T-helper 1 cell (primary cell): ENCODE results near the gene SFI1.

Experiments
- DNase-seq, 5 donors: peaks; one replicate each; pipeline ENCODE4 v3.0.0-alpha.2; 2012 to 2020

Gene SFI1

DNA sequence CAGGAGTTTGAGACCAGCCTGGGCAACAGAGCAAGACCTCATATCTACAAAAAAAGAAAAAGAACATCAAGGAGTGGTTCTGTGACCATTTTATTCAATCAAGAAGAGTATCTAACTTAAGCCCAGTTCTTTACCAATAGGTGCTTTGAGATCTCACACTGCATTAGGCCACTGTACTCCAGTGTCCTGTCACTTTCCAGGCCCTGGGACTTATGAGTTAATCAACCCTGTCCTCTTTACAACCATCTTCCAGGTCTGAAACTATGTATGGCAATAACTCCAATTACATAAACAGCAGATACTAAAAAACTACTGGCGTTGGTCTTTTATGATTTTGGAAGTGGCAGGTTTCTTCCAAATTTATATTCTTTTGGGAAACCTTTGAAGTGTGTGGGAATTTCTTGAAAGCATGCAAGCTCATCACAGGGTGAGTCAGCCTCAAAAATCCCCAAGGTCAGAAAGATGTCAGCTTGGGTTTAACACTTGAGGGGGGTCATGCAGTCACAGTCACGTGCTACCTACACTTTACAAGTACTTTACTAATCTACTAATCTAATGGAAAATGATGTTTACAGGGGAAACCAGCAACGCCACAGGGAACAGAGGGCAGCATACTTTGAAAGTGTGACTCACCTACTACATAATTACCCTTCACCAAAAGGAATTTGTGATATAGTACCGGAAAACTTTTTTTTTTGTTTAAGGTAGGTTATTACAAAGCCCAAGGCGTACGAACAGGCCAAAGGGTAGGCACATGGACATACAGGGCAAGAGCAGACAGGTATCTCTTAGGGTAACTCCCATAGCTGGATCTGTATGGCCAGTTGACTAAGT is 150.1 kb downstream of the SFI1 start:
- DNase-seq = no peak

DNA sequence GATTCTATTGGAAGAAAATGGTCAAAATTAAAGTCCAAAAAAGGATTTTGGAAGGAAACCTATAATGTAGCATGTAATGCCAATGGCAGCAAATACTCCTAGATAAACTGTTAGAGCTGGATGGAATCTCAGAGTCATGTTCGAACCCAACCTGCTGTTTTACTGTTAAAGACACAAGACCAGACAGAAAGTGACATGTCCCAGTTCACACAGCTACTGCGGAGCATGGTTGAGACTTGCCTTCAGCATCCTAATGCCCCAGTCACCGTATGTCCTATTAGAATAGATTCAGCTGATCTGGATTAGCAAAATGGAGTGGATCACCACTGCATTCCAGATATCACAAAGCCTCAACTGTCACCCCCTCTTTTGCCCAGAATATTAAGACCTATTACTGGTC is 150.7 kb downstream of the SFI1 start:
- no peak for DNase-seq

DNA sequence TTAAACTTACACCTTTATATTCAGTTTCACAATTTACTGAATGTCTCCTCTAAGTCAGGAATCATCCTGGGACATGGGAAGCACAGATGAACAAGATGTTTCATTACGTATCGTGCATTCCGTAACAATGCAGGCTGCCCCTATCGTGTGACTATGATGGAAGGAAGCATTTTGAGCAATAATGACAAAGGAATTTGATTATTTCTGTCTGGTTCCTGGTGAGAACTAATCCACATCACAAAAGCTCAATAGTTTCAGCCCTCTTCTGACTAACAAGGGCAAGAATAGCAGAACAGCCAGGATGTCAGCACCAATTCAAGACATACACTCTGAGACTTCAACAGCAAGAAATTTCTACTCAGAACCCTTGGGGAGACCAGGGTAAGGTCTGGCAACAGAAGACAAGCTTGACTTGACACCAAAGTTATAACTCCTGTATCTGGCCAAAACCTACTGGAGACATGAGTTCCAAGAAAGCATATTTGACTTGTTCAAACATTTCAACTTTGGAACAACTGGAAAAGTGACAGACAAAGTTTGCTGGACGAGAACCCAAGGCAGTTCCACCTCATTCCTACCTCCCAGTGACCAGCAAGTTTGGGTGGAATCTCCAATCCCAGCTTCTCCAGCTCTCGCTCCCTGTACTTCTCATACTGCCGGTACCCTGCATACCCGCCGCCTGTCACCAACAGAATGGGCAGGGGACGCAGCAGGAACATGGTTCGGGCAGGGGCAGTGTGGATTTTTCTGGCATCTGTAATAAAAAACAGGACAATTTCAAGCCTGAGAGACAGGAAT is 151.4 kb downstream of the SFI1 start:
- no peak for DNase-seq

DNA sequence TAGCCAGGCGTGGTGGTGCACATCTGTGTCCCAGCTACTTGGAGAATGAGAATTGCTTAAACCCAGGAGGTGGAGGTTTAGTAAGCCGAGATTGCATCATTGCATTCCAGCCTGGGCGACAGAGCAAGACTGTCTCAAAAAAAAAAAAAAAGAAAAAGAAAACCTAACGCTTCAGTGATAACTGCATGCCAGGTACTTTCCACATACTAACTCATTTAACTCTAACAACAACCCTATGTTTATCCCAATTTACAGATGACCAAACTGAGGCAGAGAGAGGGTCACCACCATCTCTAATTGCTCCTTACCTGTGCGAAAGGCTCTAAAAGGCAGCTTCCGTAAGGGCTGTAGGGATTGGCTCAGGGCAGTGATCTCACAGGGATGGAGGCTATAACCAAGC is 154.1 kb downstream of the SFI1 start:
- no peak for DNase-seq

DNA sequence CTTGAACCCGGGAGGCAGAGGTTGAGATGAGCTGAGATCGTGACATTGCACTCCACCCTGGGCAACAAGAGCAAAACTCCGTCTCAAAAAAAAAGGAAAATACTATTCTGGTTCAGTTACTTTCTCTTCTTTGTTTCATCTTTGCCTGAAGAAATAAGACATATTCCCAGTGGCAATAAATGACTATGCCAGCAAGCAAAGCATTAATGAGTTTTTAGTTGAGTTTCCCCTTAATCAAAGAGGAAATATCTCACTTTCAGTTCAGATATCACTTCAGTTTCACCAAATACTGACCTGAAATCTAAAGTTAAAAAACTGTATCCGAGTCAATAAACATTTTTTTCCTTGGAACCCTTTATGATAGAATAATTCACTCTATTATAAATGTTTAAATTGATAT is 155.3 kb downstream of the SFI1 start:
- no peak for DNase-seq

DNA sequence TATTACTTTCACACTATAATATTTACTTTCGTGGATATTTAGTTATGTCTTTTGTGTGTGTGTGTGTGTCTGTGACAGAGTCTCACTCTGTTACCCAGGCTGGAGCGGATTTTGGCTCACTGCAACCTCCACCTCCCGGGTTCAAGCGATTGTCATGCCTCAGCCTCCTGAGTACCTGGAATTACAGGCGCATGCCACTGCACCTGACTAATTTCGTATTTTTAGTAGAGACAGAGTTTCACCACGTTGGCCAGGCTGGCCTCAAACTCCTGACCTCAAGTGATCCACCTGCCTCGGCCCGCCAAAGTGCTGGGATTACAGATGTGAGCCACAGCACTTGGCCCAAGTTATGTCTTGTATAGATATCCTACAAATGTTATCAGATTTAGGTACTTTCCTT is 155.8 kb downstream of the SFI1 start:
- DNase-seq = no peak

DNA sequence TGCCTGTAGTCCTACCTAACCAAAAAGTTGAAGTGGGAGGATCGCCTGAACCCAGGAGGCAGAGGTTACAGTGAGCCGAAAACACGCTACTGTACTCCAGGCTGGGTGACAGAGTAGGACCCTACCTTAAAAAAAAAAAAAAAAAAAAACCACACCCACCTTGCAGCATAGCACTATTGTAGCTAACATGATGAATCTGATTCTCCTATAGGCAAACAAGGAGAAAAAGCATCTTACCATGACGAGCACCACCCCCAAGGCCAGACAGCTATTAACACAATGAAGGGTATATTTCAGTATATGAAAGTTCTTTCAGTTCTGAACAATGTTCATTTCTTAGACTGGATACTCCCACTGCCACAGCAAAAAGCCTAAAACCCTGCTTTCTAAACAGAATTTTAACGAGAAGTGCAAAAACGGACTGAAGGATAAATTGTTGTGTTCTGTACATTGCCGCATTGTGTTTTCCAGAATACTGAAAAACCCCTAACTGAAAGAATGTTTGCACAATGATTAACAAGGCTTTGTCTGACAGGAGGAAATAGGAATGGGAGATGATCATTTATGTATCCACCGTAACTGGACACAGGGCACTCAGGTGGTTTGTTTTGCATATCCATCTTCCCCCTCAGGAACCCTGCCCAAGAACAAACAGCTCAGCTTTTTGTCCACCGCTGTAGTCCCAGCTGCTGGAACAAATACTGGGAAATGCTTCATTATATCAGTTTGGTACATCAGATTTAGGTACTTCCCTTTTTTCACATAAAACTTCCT is 156.8 kb downstream of the SFI1 start:
- DNase-seq = no peak

DNA sequence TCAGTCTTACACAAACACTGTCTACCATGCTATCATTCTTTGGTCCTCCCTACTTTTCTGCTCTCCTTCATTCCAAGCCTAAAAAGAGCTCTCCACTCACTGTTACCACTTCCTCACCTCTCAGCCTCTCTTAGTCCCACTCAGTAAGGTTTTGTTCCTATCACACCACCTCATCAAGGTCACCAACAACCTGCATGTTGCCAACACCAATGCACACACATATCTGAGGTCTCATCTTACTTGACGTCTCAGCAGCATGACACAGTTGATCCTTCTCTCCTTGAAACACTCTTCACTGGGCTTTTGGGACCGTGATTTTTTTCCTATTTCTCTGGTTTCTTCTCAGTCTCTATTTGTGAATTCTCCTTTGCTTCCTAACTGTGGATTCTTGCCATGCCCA is 157.6 kb downstream of the SFI1 start:
- DNase-seq = no peak

DNA sequence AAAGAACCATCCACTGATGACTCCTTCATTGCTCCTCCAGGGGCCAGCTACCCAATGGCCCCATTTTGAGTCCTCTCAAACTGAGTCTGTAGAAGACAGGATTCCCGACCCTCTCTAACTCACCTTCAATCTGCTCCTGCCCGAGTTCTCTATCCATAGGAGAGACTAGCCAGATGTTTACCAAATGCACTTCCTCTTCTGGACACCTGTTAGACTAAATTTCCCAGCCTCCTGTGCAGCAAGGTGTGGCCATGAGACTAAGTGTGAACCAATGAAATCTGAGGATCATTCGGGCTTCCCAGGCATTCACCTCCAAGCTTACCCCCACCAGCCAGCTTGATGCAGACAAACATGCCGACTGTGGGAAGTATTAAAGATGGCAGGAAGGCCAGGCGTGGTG is 158.1 kb downstream of the SFI1 start:
- DNase-seq = no peak

DNA sequence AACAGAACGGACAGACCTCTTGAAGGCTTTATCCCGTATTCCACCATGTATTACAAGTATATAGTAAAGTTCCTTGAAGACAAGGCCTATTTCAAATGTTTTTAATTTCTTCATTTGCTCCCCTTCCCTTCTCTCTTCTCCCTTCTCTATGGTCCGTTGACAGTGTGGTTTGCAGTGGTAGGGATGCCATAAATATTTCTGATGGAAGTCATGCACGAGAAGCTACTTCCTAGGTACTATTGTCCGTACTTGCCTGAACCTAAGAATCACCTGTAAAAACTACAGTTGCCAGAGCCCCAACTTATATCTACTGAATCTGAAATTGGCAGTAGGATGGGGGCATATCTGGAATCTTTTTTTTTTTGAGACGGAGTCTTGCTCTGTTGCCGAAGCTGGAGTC is 162.9 kb downstream of the SFI1 start:
- DNase-seq = no peak

DNA sequence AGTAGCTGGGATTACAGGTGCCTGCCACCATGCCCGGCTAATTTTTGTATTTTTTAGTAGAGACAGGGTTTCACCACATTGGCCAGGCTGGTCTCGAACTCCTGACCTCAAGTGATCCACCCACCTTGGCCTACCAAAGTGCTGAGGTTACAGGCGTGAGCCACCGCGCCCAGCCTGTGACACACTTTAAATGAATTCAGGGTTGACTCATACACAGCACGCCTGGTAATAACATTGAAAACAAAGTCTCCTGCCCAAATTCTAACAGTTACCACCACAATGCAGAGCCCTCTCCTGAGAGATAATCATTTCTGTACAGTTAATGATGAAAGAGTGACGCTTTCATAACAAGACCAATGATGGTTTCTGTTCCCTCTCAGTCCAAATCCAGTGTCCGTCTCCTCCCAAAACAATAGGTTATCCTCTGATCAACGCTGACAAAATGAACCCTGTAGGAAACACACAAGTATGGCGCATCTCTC is 164.6 kb downstream of the SFI1 start:
- DNase-seq = peak in 1 of 5 donors; percentile 53

DNA sequence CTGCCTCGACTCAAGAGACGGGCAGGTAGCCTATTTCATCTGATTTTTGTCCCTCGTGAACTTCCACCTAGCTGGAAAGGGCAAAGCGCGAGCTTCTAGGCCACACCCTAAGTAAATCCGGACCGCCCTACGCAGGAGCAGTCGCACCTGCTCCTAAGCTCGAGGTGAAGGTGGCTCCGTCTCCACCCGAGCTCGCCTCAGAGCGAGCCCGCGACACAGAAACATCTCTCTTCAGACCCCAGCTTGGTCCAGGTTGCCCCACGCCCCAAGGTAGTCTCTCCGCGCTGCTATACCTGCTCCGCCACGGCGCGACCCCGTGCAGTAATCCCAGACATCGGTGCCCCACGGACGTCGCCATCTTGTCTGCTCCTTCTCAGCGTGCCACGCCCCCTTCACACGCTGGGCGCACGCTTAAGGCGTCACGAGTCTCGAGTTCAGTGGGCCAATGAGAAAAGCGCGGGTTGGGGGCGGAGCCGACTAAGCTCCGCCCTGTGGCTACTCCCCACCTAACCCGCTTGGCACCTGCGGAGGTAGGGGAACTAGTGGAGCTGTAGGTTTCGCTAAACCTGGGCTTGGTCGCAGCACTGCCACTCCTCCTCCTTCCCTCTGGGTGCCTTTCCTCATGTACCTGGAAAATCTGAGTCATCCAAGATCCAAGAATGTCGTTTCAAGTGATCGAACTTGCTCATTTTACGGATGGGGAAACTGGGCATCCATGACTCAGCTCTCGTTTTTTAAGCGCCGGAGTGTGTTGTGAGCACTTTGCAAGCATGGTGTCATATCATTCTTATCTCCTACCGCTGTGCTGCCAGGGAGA is 165.7 kb downstream of the SFI1 start, which contains the start of gene PISD:
Gene PISD (minus strand): TSS at position 365 of the 817 bp plus-strand sequence. CDS start 7 bp downstream, at position 358.
- DNase-seq = peak; percentile 90 to 97 (median 93)

DNA sequence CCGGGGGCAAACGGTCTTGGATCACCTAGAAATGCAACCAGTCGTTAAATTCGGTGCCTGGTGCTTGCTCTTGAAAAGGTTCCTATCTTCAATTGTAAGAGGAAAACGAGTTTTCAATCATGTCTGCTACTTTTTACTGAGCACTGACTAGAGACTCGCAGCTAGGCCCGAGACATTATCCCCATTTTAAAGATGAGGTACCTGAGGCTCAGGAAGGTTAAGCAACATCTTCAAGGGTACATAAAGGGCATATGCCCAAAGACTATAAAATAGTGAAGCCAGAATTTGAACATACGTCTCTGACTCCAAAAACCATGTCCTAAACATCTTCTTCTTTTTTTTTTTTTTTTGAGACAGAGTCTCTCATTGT is 166.3 kb downstream of the SFI1 start:
- no peak for DNase-seq
